IgD-negative memory B cell (primary cell): ENCODE measurements around the gene FBLN5. TPM values are rescaled to one million over a fixed set of nuclear protein-coding genes. Genes with fewer than 3 reads are reported as not detected.

Experiments
- H3K27ac Mint-ChIP-seq, 3 donors: one replicate each; pipeline ENCODE4 v1.8.0; 2020 to 2022; ENCODE audit warnings: mild to moderate bottlenecking in 3 of 3, mixed read lengths in 3 of 3, moderate library complexity in 1 of 3
- H3K27me3 Mint-ChIP-seq: one replicate; pipeline ENCODE4 v1.8.0; 2021; ENCODE audit warnings: mixed read lengths
- H3K36me3 Mint-ChIP-seq: one replicate; pipeline ENCODE4 v1.8.0; 2020; ENCODE audit warnings: mild to moderate bottlenecking, mixed read lengths
- H3K4me1 Mint-ChIP-seq, 3 donors: one replicate each; pipeline ENCODE4 v1.8.0; 2020 to 2022; ENCODE audit warnings: mixed read lengths in 3 of 3, mild to moderate bottlenecking in 1 of 3
- H3K4me3 Mint-ChIP-seq, 4 donors: one replicate each; pipeline ENCODE4 v1.8.0; 2020 to 2022; ENCODE audit warnings: mild to moderate bottlenecking in 4 of 4, mixed read lengths in 4 of 4, moderate library complexity in 3 of 4
- H3K9me3 Mint-ChIP-seq, 3 donors: one replicate each; pipeline ENCODE4 v1.8.0; 2020 to 2021; ENCODE audit warnings: mixed read lengths in 3 of 3, mild to moderate bottlenecking in 1 of 3
- polyA plus RNA-seq: library from polyadenylated mRNA; unstranded; fragments of 300-500 nt; fragmentation: Illumina TruSeq; gene quantifications from one replicate; pipeline ENCODE4 v1.2.3, GENCODE V29; 2021

The FBLN5 gene
- polyA plus RNA-seq, 1 donor from 2014 or later: 4.2 TPM

- peaks cover 0 to 1% (median 0%) of the 10 kb centered on the region in 3 donors for H3K4me1 Mint-ChIP-seq
- H3K27ac Mint-ChIP-seq: no peak overlapping the region
- no peak overlapping the region for H3K4me3 Mint-ChIP-seq
- H3K9me3 Mint-ChIP-seq: no peaks in the 10 kb centered on the region
- peaks cover 1% of the 10 kb centered on the region for H3K27me3 Mint-ChIP-seq
- no peaks in the 10 kb centered on the region for H3K36me3 Mint-ChIP-seq
Measured at GRCh38 chr14:91929700-91930099, 17.8 kb downstream of the FBLN5 start.

- Mint-ChIP-seq H3K4me1 (peaks cover 0 to 1% (median 0%) of the 10 kb centered on the region in 3 donors), H3K4me3 (no peak overlapping the region), H3K27me3 (peaks cover 2% of the 10 kb centered on the region), H3K36me3 (no peaks in the 10 kb centered on the region), H3K27ac (no peak overlapping the region), H3K9me3 (no peaks in the 10 kb centered on the region)
Measured at GRCh38 chr14:91927800-91928199, 19.7 kb downstream of the FBLN5 start.

GRCh38 chr14:91927191-91927590, 20.3 kb downstream of the FBLN5 start:
- Mint-ChIP-seq H3K9me3 (no peaks in the 10 kb centered on the region), H3K36me3 (no peaks in the 10 kb centered on the region), H3K4me1 (peaks cover 0 to 1% (median 0%) of the 10 kb centered on the region in 3 donors), H3K27me3 (peaks cover 4% of the 10 kb centered on the region), H3K4me3 (no peak overlapping the region), H3K27ac (no peak overlapping the region)

GRCh38 chr14:91926131-91926890, 21.2 kb downstream of the FBLN5 start:
- Mint-ChIP-seq H3K27me3 (peaks cover 4% of the 10 kb centered on the region), H3K4me3 (no peak overlapping the region), H3K36me3 (no peaks in the 10 kb centered on the region), H3K4me1 (peaks cover 0 to 1% (median 0%) of the 10 kb centered on the region in 3 donors), H3K27ac (peak overlapping the region in 1 of 3 donors; percentile 21), H3K9me3 (no peaks in the 10 kb centered on the region)

DNA sequence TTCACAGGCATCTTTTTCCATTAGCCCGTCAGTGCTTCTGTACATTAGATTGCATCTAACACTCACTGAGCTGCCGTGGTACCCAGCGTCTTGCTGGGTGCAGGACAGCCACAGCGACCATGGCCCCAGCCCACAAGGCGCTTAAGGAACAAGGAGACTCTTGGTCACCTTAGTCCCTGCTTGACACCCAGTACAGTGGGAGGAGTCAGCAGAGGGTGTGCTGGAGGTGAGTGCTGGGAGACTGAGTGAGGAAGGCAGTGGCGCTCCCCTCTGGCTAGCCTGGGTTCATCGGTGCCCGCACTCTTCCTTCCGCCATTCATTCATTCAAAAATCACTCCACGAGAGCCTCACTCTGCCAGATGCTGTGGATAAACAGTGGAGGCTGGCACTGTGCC, 21.8 kb downstream of the FBLN5 start:
- Mint-ChIP-seq H3K4me1 (peaks cover 0 to 1% (median 0%) of the 10 kb centered on the region in 3 donors), H3K27ac (no peak overlapping the region), H3K36me3 (no peaks in the 10 kb centered on the region), H3K4me3 (no peak overlapping the region), H3K9me3 (no peaks in the 10 kb centered on the region), H3K27me3 (peaks cover 4% of the 10 kb centered on the region)

DNA sequence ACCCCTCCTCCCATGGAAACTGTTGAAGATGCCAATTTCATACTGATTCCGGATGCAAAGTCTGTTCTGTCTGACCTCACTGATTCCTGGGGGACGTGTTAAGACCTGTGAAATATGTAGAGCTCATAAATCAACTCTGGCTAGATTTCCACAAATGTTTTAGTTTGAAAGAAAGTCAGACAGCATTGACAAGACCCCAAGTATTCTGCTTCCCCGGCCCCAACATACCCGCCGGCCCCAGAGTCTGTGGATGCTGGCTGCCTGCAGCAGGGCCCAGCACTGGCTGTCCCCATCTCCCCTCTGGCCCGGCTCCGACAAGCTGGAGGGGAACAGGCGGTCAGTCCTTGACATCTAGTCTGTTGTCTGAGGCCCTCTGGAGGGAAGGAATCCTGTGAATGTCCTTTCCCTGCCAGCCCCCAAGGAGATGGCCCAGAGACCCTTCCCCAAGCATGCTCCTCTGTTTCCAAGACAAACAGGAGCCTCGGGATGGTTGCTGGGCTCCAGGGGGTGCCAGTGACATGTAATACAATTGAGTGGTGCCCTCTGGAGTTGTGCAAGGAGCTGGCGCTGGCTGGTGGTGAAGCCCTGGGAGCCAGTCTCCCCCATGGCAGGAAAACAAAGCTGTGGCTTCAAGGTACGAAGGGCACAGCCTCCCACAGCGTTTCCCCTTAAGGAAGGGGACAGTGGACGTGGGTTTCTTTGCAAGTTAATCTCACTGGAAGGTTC, 22.3 kb downstream of the FBLN5 start:
- H3K36me3 Mint-ChIP-seq: no peaks in the 10 kb centered on the region
- no peak overlapping the region for H3K27ac Mint-ChIP-seq
- H3K4me1 Mint-ChIP-seq: no peaks in the 10 kb centered on the region
- peaks cover 4% of the 10 kb centered on the region for H3K27me3 Mint-ChIP-seq
- H3K9me3 Mint-ChIP-seq: no peaks in the 10 kb centered on the region
- no peak overlapping the region for H3K4me3 Mint-ChIP-seq

- Mint-ChIP-seq H3K4me3 (no peak overlapping the region), H3K36me3 (peaks cover 2% of the 10 kb centered on the region), H3K27me3 (peaks cover 6% of the 10 kb centered on the region), H3K4me1 (peaks cover 0 to 3% (median 0%) of the 10 kb centered on the region in 3 donors), H3K9me3 (peaks cover 0 to 4% (median 0%) of the 10 kb centered on the region in 3 donors), H3K27ac (no peak overlapping the region)
Measured at GRCh38 chr14:91920526-91920925, 27.0 kb downstream of the FBLN5 start.

DNA sequence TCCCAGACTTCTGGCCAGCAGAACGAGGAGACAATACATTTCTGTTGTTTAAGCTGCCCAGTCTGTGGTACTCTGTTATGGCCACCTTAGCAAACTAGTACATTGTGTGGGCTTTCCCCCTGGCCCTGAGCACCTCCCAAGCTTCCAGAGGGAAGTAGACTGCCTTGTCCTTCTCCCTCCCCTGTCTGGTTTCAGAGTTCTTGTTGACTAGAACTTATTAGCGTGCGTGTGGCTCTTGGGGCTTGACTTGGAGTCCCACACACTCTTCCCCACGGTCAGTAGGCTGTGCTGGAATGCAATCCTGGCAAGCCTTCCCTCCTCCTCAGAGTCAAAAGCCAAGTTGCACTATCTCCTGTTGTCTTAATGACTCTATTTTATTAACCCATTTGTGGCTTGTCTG, 27.7 kb downstream of the FBLN5 start:
- no peak overlapping the region for H3K27ac Mint-ChIP-seq
- H3K4me1 Mint-ChIP-seq: peaks cover 0 to 3% (median 0%) of the 10 kb centered on the region in 3 donors
- peaks cover 6% of the 10 kb centered on the region for H3K27me3 Mint-ChIP-seq
- no peak overlapping the region for H3K4me3 Mint-ChIP-seq
- H3K36me3 Mint-ChIP-seq: peaks cover 2% of the 10 kb centered on the region
- H3K9me3 Mint-ChIP-seq: peaks cover 0 to 4% (median 0%) of the 10 kb centered on the region in 3 donors

DNA sequence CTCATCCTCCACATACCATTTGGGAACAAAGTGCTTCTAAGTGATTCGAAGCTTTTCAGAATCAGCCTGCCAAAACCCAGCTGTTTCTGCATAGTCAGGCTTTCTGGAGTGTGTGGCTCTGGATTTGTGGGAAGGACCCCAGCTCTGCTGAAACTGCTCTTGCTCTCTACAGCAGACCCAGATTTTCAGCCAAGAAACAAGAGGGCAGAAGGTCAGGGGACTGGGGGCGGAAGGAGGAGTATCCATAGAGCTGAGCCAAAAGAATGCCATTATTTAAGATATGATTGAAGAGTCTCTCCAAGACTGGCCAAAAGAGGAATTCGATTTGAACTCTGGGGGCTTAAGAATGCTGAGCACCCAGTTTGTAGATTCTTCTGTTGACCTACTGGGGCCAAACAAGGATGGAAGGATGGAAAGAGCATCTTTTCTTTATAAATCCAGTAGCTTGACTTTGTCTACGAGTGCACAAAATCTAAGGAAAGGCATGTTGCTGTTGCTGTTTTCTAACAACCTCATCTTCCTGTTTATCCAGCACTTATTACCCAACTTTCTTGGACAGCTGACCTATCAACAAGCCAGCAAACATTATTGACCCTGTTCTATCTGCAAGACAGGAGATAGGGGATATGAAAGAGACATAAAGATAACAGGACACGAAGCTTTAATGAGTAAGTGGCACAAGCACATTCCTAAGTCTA, 29.2 kb downstream of the FBLN5 start:
- H3K4me3 Mint-ChIP-seq: no peak overlapping the region
- peaks cover 0 to 3% (median 0%) of the 10 kb centered on the region in 3 donors for H3K4me1 Mint-ChIP-seq
- peaks cover 2% of the 10 kb centered on the region for H3K36me3 Mint-ChIP-seq
- peaks cover 0 to 4% (median 0%) of the 10 kb centered on the region in 3 donors for H3K9me3 Mint-ChIP-seq
- peaks cover 4% of the 10 kb centered on the region for H3K27me3 Mint-ChIP-seq
- no peak overlapping the region for H3K27ac Mint-ChIP-seq

- H3K9me3 Mint-ChIP-seq: peaks cover 0 to 2% (median under 1%) of the 10 kb centered on the region in 3 donors
- peaks cover 2% of the 10 kb centered on the region for H3K27me3 Mint-ChIP-seq
- H3K4me1 Mint-ChIP-seq: peaks cover 15 to 20% (median 16%) of the 10 kb centered on the region in 3 donors
- peaks cover 2% of the 10 kb centered on the region for H3K36me3 Mint-ChIP-seq
- H3K4me3 Mint-ChIP-seq: peak overlapping the region in 1 of 4 donors; percentile 93
- H3K27ac Mint-ChIP-seq: peak overlapping the region in 2 of 3 donors; percentile 21 to 60
Measured at GRCh38 chr14:91912035-91912434, 35.5 kb downstream of the FBLN5 start.

DNA sequence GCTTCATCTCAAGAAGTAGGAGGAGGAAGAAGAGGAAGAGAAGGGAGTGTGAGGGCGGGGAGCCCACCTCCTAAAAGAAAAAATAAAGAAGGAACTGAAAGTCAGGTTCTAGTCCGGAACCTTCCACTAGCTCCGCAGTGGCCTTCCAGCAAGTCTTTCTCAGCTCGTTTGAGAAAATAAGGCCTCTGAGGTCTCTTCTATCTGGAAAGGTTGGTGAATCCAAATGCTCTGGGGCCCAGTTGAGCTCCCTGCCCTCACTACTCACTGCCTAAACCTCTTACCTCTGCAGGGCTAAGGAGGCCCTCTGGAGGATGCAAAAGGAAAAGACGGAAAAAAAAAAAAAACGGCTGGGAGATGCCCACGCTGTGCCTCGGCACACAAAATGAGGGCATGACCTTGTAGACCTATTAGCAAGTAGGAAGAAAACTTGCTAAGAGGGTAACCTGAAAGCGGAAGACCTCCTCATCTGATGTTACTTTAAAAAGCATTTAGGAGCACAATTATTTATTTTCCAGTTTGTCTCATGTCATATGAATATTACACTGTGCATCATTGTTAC, 35.9 kb downstream of the FBLN5 start:
- peak overlapping the region in 3 of 4 donors; percentile 53 to 93 (median 76) for H3K4me3 Mint-ChIP-seq
- peaks cover 15 to 20% (median 16%) of the 10 kb centered on the region in 3 donors for H3K4me1 Mint-ChIP-seq
- H3K9me3 Mint-ChIP-seq: peaks cover 0 to 2% (median 0%) of the 10 kb centered on the region in 3 donors
- peaks cover 3% of the 10 kb centered on the region for H3K27me3 Mint-ChIP-seq
- H3K36me3 Mint-ChIP-seq: peaks cover 2% of the 10 kb centered on the region
- H3K27ac Mint-ChIP-seq: peak overlapping the region in 2 of 3 donors; percentile 60 to 82

DNA sequence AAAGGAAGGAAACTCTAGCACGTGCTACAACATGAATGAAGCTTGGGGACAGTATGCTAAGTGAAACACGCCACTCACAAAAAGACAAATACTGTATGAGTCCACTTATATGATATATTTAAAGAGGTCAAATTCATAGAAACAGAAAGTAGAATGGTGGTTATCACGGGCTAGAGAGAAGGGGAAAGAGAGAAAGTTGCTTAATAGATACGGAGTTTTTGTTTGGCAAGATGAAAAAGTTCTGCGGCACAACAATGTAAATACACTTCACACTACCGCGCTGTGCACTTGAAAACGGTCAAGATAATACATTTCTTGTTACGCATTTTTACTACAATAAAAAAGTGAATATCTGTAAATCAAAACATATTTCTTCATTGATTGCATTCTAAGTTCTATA, 37.3 kb downstream of the FBLN5 start:
- Mint-ChIP-seq H3K27ac (no peak overlapping the region), H3K36me3 (no peaks in the 10 kb centered on the region)

GRCh38 chr14:91906374-91906773, 41.1 kb downstream of the FBLN5 start:
- Mint-ChIP-seq H3K4me3 (no peak overlapping the region), H3K27me3 (peaks cover 6% of the 10 kb centered on the region), H3K4me1 (peaks cover 9 to 10% (median 10%) of the 10 kb centered on the region in 3 donors), H3K27ac (no peak overlapping the region), H3K9me3 (peaks cover 0 to 2% (median 0%) of the 10 kb centered on the region in 3 donors), H3K36me3 (peaks cover 1% of the 10 kb centered on the region)

More for the DNA sequence above, 37.3 kb downstream of the FBLN5 start:
- Mint-ChIP-seq H3K4me3 (no peak overlapping the region), H3K4me1 (peaks cover 15 to 17% (median 16%) of the 10 kb centered on the region in 3 donors), H3K27me3 (peaks cover 5% of the 10 kb centered on the region), H3K9me3 (peaks cover 0 to 2% (median 0%) of the 10 kb centered on the region in 3 donors)

GRCh38 chr14:91904956-91905645, 42.4 kb downstream of the FBLN5 start:
- no peak overlapping the region for H3K27ac Mint-ChIP-seq
- H3K4me1 Mint-ChIP-seq: peaks cover under 1 to 3% (median 1%) of the 10 kb centered on the region in 3 donors
- peaks cover 1% of the 10 kb centered on the region for H3K36me3 Mint-ChIP-seq
- H3K4me3 Mint-ChIP-seq: no peak overlapping the region
- H3K27me3 Mint-ChIP-seq: peaks cover 6% of the 10 kb centered on the region
- H3K9me3 Mint-ChIP-seq: peaks cover 0 to 2% (median 0%) of the 10 kb centered on the region in 3 donors
